ENCODE data around the gene C1QA.

The C1QA gene

DNA sequence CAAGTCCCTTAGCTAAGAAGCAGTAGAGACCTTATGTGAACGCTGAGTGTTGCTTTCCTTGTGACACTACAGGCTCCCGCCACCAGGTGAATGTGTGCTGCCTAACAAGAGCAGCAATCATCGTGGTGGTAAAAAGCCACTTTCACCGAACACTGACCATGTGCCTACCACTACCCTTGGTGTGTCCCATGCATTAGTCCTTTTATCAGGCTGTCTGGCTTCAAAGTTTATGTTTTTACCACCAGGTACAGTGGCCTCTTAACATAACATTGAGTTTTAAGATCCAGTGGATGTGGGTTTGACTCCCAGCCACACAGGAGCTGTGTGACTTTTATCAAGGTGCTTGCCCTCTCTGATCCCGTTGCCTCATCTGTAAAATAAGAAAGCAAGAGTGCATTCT, 18.3 kb downstream of the C1QA start:
- no peak overlapping the region for H3K4me3 ChIP-seq (ENCODE audit: low read depth, low read length)
- no peak for DNase-seq (ENCODE audit: low read depth)
- TF ChIP-seq CTCF (IDR thresholded peaks at IDR 0.05; ENCODE audit: control insufficient read depth, extremely low read depth, insufficient read depth) = no peak

DNA sequence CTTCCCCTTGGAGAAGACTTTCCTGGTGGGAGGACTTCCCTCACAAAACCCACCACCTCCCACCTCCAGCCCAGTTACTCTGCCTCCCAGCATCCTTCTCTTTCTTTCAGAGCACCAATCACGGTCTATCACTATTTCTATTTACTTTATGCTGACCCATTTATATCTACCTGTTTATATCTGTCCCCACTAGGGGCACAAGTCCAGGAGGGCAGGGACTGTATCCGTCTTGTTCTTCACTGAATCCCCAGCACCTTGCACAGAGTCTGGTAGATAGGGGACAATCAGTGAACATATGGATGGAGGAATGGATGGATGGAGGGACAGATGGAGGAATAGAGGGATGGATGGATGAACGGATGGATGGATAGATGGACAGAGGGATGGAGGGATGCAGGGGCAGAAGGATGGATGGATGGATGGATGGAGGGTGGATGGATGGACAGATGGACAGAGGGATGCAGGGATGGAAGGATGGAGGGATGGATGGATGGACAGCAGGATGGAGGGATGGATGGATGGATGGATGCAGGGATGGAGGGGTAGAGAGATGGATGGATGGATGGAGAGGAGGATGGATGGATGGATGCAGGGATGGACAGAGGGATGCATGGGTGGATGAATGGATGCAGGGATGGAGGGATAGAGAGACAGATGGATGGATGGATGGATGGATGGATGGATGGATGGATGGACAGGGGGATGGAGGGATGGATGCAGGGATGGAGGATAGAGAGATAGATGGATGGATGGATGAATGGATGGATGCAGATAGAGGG, 22.1 kb downstream of the C1QA start:
- no peak for DNase-seq (ENCODE audit: low read depth)

DNA sequence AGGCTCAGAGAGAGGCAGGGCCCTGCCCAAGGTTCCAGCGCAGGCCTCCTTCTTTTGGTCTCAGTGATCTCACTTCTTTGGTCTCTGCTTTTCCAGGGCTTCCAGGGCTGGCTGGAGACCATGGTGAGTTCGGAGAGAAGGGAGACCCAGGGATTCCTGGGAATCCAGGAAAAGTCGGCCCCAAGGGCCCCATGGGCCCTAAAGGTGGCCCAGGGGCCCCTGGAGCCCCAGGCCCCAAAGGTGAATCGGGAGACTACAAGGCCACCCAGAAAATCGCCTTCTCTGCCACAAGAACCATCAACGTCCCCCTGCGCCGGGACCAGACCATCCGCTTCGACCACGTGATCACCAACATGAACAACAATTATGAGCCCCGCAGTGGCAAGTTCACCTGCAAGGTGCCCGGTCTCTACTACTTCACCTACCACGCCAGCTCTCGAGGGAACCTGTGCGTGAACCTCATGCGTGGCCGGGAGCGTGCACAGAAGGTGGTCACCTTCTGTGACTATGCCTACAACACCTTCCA, 24.4 kb downstream of the C1QA start:
- TF ChIP-seq CTCF (IDR thresholded peaks at IDR 0.05; ENCODE audit: control insufficient read depth, extremely low read depth, insufficient read depth) = no peak
- no peak overlapping the region for H3K4me3 ChIP-seq (ENCODE audit: low read depth, low read length)
- no peak for DNase-seq (ENCODE audit: low read depth)

More for the DNA sequence above, 22.1 kb downstream of the C1QA start:
- TF ChIP-seq CTCF (IDR thresholded peaks at IDR 0.05; ENCODE audit: control insufficient read depth, extremely low read depth, insufficient read depth) = no peak
- no peak overlapping the region for H3K4me3 ChIP-seq (ENCODE audit: low read depth, low read length)

- DNase-seq (ENCODE audit: low read depth) = no peak
- TF ChIP-seq CTCF (IDR thresholded peaks at IDR 0.05; ENCODE audit: control insufficient read depth, extremely low read depth, insufficient read depth) = no peak
- H3K4me3 ChIP-seq (ENCODE audit: low read depth, low read length) = no peak overlapping the region
Measured at GRCh38 chr1:22661880-22662279, 25.5 kb downstream of the C1QA start.

GRCh38 chr1:22662318-22662717, 25.9 kb downstream of the C1QA start:
- no peak for TF ChIP-seq CTCF (IDR thresholded peaks at IDR 0.05; ENCODE audit: control insufficient read depth, extremely low read depth, insufficient read depth)
- H3K4me3 ChIP-seq (ENCODE audit: low read depth, low read length) = no peak overlapping the region
- DNase-seq (ENCODE audit: low read depth) = no peak

DNA sequence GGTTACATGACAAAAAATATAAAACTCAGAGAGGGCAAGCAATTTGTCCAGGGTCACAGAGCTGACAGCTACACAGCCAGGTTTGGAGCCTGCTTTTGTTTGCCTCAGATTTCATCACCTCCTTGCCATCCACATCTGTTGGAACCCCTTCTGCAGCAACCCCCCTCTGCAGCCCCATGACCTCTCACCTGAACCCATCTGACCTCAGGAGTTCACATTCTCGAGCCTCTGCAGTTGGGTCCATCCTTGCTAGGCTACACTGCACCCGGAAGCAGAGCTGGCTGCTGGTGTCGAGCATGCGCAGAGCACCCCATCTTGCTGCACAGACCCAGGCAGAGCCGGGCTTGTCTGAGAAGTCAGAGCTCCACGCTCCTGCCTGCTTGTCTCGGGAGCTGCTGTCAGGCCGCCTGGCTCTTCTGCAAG, 26.6 kb downstream of the C1QA start:
- TF ChIP-seq CTCF (IDR thresholded peaks at IDR 0.05; ENCODE audit: control insufficient read depth, extremely low read depth, insufficient read depth) = no peak
- H3K4me3 ChIP-seq (ENCODE audit: low read depth, low read length) = no peak overlapping the region
- DNase-seq (ENCODE audit: low read depth) = no peak

- no peak for DNase-seq (ENCODE audit: low read depth)
- peak; percentile 30 for TF ChIP-seq CTCF (IDR thresholded peaks at IDR 0.05; ENCODE audit: control insufficient read depth, extremely low read depth, insufficient read depth)
- no peak overlapping the region for H3K4me3 ChIP-seq (ENCODE audit: low read depth, low read length)
Measured at GRCh38 chr1:22665752-22666151, 29.3 kb downstream of the C1QA start.

All from LNCaP clone FGC (cell line).